Testis (tissue), 2 donors: ENCODE data around the gene MFSD2B.

ENCODE experiments used
- POLR2A ChIP-seq: fragments of 450-650 bp; IDR thresholded peaks from one replicate; pipeline ENCODE4 v1.6.1; 2017; ENCODE audit warnings: antibody characterized with exemption, mild to moderate bottlenecking, moderate library complexity
- TF ChIP-seq, protein P1 (sequence below), 3 experiments: fragments of 450-650 bp in 2 of 3; fragments of 200-600 bp in 1 of 3; sonication (generic) in 1 of 3; IDR thresholded peaks; one replicate each; pipeline ENCODE4 v1.5.1; 2016 to 2019; ENCODE audit warnings: antibody characterized with exemption in 3 of 3, mild to moderate bottlenecking in 2 of 3, moderate library complexity in 1 of 3

DNA sequence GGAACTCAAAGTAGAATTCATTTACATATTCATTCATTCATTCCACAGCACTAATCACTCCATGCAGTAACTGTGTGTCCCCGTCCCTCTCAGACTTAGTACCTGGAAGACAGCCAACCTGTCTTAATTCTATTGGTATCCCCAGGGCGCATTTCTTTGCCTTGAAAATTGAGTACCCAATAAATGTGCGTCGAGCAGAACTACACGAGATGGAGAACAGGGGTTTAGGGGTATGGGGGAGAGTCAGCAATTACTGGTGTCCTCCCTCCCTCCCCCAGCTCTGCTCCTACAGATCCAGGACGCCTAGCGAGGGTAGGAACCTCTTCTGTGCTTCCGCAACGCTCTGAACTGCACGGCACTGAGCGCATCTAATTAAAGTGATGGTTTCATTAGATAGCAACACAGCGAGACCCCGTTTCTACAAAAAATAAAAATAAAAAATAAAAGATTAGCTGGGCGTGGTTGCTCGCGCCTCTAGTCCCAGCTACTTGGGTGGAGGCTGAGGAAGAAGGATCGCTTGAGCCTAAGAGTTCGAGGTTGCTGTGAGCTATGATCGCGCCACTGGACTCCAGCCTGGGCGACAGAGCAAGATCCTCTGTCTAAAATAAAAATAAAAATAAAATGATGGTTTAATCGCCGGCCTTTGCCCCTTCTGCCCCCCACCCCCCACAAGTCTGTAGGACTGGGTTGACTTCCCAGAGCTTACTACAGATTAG lies 39.0 kb downstream of the MFSD2B start:
- TF ChIP-seq, protein P1, sequence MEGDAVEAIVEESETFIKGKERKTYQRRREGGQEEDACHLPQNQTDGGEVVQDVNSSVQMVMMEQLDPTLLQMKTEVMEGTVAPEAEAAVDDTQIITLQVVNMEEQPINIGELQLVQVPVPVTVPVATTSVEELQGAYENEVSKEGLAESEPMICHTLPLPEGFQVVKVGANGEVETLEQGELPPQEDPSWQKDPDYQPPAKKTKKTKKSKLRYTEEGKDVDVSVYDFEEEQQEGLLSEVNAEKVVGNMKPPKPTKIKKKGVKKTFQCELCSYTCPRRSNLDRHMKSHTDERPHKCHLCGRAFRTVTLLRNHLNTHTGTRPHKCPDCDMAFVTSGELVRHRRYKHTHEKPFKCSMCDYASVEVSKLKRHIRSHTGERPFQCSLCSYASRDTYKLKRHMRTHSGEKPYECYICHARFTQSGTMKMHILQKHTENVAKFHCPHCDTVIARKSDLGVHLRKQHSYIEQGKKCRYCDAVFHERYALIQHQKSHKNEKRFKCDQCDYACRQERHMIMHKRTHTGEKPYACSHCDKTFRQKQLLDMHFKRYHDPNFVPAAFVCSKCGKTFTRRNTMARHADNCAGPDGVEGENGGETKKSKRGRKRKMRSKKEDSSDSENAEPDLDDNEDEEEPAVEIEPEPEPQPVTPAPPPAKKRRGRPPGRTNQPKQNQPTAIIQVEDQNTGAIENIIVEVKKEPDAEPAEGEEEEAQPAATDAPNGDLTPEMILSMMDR (IDR thresholded peaks at IDR 0.05): no peak
- TF ChIP-seq POLR2A: no peak
